T-cell (primary cell): Measurements from ENCODE around the gene EPB41L5. TPM values are rescaled to one million over a fixed set of nuclear protein-coding genes. Genes with fewer than 3 reads are reported as not detected.

ENCODE experiments used
- ATAC-seq, 4 experiments: fragments of 200-7000 bp in 3 of 4; fragments of 150-1000 bp in 1 of 4; cut with Tn5 transposase; replicated peaks in 1 of 4; 1 replicate in 3 of 4; 2 replicates in 1 of 4; pipeline ENCODE4 v1.10.0; 2021; ENCODE audit warnings: moderate library complexity in 3 of 4, mild to moderate bottlenecking in 2 of 4, moderate number of reproducible peaks in 1 of 4
- CTCF ChIA-PET, 2 donors: fragments of 300-600 bp; sonication (Branson Sonifier 250); formaldehyde crosslinking; loops; one replicate each; lab custom pipeline; 2022; ENCODE audit warnings: antibody characterized with exemption in 2 of 2; lab: Charles Lee
- POLR2A ChIA-PET, 2 donors: fragments of 300-600 bp; sonication (Branson Sonifier 250); formaldehyde crosslinking; loops; one replicate each; lab custom pipeline; 2022; ENCODE audit warnings: antibody characterized with exemption in 2 of 2; lab: Charles Lee
- DNase-seq, 35 experiments: peaks; one replicate each; pipeline versions ENCODE4 v3.0.0 to v3.0.0-alpha.2; 2013 to 2023
- H3K27ac ChIP-seq: one replicate; pipeline ENCODE4 v1.5.1; 2013; ENCODE audit warnings: low read length
- H3K27me3 ChIP-seq, 2 experiments: replicated peaks in 1 of 2; 1 replicate in 1 of 2; 2 replicates in 1 of 2; pipeline versions ENCODE4 v1.6.1 to v1.7.0; 2013; ENCODE audit warnings: low read length in 1 of 2, mixed read lengths in 1 of 2; ENCODE audit not compliant: control insufficient read depth in 2 of 2, insufficient read depth in 2 of 2; ENCODE audit errors: extremely low read depth in 1 of 2
- H3K36me3 ChIP-seq, 2 donors: 1 replicate in 1 of 2; 2 replicates in 1 of 2; pipeline versions ENCODE4 v1.6.1 to v1.7.0; 2013; ENCODE audit warnings: low read length in 1 of 2; ENCODE audit not compliant: control insufficient read depth in 2 of 2, insufficient read depth in 1 of 2; ENCODE audit errors: extremely low read depth in 1 of 2
- H3K4me1 ChIP-seq, 2 experiments: 1 replicate in 1 of 2; 2 replicates in 1 of 2; pipeline versions ENCODE4 v1.6.1 to v1.7.0; 2013; ENCODE audit warnings: low read length in 2 of 2, mixed read lengths in 1 of 2; ENCODE audit not compliant: insufficient read depth in 2 of 2, control insufficient read depth in 1 of 2; ENCODE audit errors: extremely low read depth in 1 of 2
- H3K4me3 ChIP-seq, 2 donors: 1 replicate in 1 of 2; 2 replicates in 1 of 2; pipeline versions ENCODE4 v1.5.1 to v1.7.0; 2013; ENCODE audit warnings: mild to moderate bottlenecking in 2 of 2, low read length in 1 of 2, moderate library complexity in 1 of 2; ENCODE audit not compliant: control insufficient read depth in 1 of 2; ENCODE audit errors: extremely low read depth in 1 of 2
- H3K9me3 ChIP-seq: 2 replicates; pipeline ENCODE4 v1.7.0; 2013
- H3K27ac Mint-ChIP-seq, 2 donors: one replicate each; pipeline ENCODE4 v1.8.0; 2020 to 2021; ENCODE audit warnings: mild to moderate bottlenecking in 2 of 2, mixed read lengths in 2 of 2
- H3K27me3 Mint-ChIP-seq, 2 donors: one replicate each; pipeline ENCODE4 v1.8.0; 2021 to 2022; ENCODE audit warnings: mixed read lengths in 2 of 2
- H3K36me3 Mint-ChIP-seq: one replicate; pipeline ENCODE4 v1.8.0; 2021; ENCODE audit warnings: mixed read lengths
- H3K4me1 Mint-ChIP-seq, 3 donors: one replicate each; pipeline ENCODE4 v1.8.0; 2020 to 2022; ENCODE audit warnings: mixed read lengths in 3 of 3, mild to moderate bottlenecking in 1 of 3
- H3K4me3 Mint-ChIP-seq, 3 donors: one replicate each; pipeline ENCODE4 v1.8.0; 2020 to 2022; ENCODE audit warnings: mild to moderate bottlenecking in 3 of 3, mixed read lengths in 3 of 3, moderate library complexity in 3 of 3
- H3K9me3 Mint-ChIP-seq, 3 donors: one replicate each; pipeline ENCODE4 v1.8.0; 2020 to 2022; ENCODE audit warnings: mixed read lengths in 3 of 3
- WGBS: methylation state at CpG from one replicate; pipeline ENCODE4 v1.1.5; 2013; ENCODE audit warnings: missing lambda C conversion rate; ENCODE audit not compliant: insufficient coverage; 5-methylcytosine and 5-hydroxymethylcytosine counted together
- total RNA-seq, 35 experiments: library from RNA in 6 of 35; stranded (reverse) in 6 of 35; fragments of 120-200 nt in 1 of 35; gene quantifications; one replicate each; pipeline versions ENCODE4 v1.2.1 to v1.2.4 and lab custom pipeline; 2013 to 2026

Gene EPB41L5
- total RNA-seq, 5 donors from 2014 or later (not counting 1 experiment from before 2014, with no cell fraction given) = 5.6 to 7.9 (median 6.0) TPM

- Mint-ChIP-seq H3K4me1 (no peaks in the 10 kb centered on the region), H3K4me3 (no peak overlapping the region), H3K36me3 (peaks cover 27% of the 10 kb centered on the region), H3K9me3 (no peaks in the 10 kb centered on the region), H3K27me3 (no peaks in the 10 kb centered on the region), H3K27ac (no peak overlapping the region)
- ChIA-PET POLR2A (interaction anchor here in 1 of 2 donors (0.6 to 0.7 kb wide), 2 partner anchors 74 to 184 kb away, joined by 3 read pairs; no protein-coding TSS in a partner anchor), CTCF (no interaction called here)
- H3K9me3 ChIP-seq = no peaks in the 10 kb centered on the region
- H3K36me3 ChIP-seq = peaks cover 0 to 6% of the 10 kb centered on the region in 2 donors
- H3K4me3 ChIP-seq = no peak overlapping the region
- no peaks in the 10 kb centered on the region for H3K4me1 ChIP-seq
- no peak overlapping the region for H3K27ac ChIP-seq
- H3K27me3 ChIP-seq = no peaks in the 10 kb centered on the region
- ATAC-seq (no peak), DNase-seq (no peak)
- WGBS = 100% methylated on average over 1 of the region's 1 CpG
Measured at GRCh38 chr2:120100627-120101026, 87.8 kb downstream of the EPB41L5 start.

- ChIA-PET CTCF (no interaction called here), POLR2A (no interaction called here)
- DNase-seq (no peak), ATAC-seq (no peak)
- Histone ChIP-seq H3K4me3 (no peak overlapping the region), H3K36me3 (no peaks in the 10 kb centered on the region), H3K27ac (no peak overlapping the region), H3K27me3 (no peaks in the 10 kb centered on the region), H3K4me1 (peaks cover 0 to 8% of the 10 kb centered on the region in 2 experiments), H3K9me3 (no peaks in the 10 kb centered on the region)
- H3K9me3 Mint-ChIP-seq = peaks cover 0 to 4% (median 0%) of the 10 kb centered on the region in 3 donors
- no peaks in the 10 kb centered on the region for H3K27me3 Mint-ChIP-seq
- H3K36me3 Mint-ChIP-seq = peaks cover 32% of the 10 kb centered on the region
- H3K4me3 Mint-ChIP-seq = no peak overlapping the region
- H3K4me1 Mint-ChIP-seq = peaks cover 8 to 12% (median 11%) of the 10 kb centered on the region in 3 donors
- H3K27ac Mint-ChIP-seq = no peak overlapping the region
- WGBS = 100% methylated on average over 1 of the region's 4 CpGs
Measured at GRCh38 chr2:120103723-120104467, 91.0 kb downstream of the EPB41L5 start.

GRCh38 chr2:120104772-120105171, 91.9 kb downstream of the EPB41L5 start:
- Histone ChIP-seq H3K27me3 (no peaks in the 10 kb centered on the region), H3K9me3 (no peaks in the 10 kb centered on the region), H3K27ac (no peak overlapping the region), H3K4me1 (peaks cover 0 to 17% of the 10 kb centered on the region in 2 experiments), H3K36me3 (no peaks in the 10 kb centered on the region), H3K4me3 (no peak overlapping the region)
- Mint-ChIP-seq H3K36me3 (peaks cover 32% of the 10 kb centered on the region), H3K9me3 (peaks cover 0 to 9% (median 0%) of the 10 kb centered on the region in 3 donors), H3K4me1 (peaks cover 16 to 21% (median 20%) of the 10 kb centered on the region in 3 donors), H3K27ac (no peak overlapping the region), H3K27me3 (no peaks in the 10 kb centered on the region), H3K4me3 (no peak overlapping the region)
- ATAC-seq (no peak), DNase-seq (no peak)
- ChIA-PET POLR2A (no interaction called here), CTCF (no interaction called here)
- WGBS = no CpG with 5 or more reads among the region's 1 CpG

GRCh38 chr2:120105360-120105759, 92.5 kb downstream of the EPB41L5 start:
- no peak for ATAC-seq
- Histone ChIP-seq H3K27ac (no peak overlapping the region), H3K4me3 (no peak overlapping the region), H3K4me1 (peaks cover 0 to 20% of the 10 kb centered on the region in 2 experiments), H3K27me3 (no peaks in the 10 kb centered on the region), H3K36me3 (no peaks in the 10 kb centered on the region), H3K9me3 (no peaks in the 10 kb centered on the region)
- POLR2A ChIA-PET = no interaction called here
- no peak overlapping the region for H3K4me3 Mint-ChIP-seq
- WGBS = no CpG with 5 or more reads among the region's 2 CpGs
- no peak overlapping the region for H3K27ac Mint-ChIP-seq
- H3K9me3 Mint-ChIP-seq = peaks cover 0 to 9% (median 0%) of the 10 kb centered on the region in 3 donors
- CTCF ChIA-PET = interaction anchor here in 1 of 2 donors (0.7 to 1.0 kb wide), 2 partner anchors 13 to 70 kb away, joined by 3 read pairs; no protein-coding TSS in a partner anchor
- peaks cover 30% of the 10 kb centered on the region for H3K36me3 Mint-ChIP-seq
- H3K4me1 Mint-ChIP-seq = peaks cover 22 to 27% (median 26%) of the 10 kb centered on the region in 3 donors
- H3K27me3 Mint-ChIP-seq = no peaks in the 10 kb centered on the region
- no peak for DNase-seq

GRCh38 chr2:120108049-120108448, 95.2 kb downstream of the EPB41L5 start:
- peaks cover 16% of the 10 kb centered on the region for H3K36me3 Mint-ChIP-seq
- ChIA-PET POLR2A (interaction anchor here (0.6 kb wide), 2 partner anchors 88 to 115 kb away, joined by 3 read pairs; partner anchors contain the start of gene TMEM185B (in 1 of the 2)), CTCF (interaction anchor here in 1 of 2 donors (2.9 kb wide), 1 partner anchor 67 kb away, joined by 35 read pairs; no protein-coding TSS in a partner anchor)
- no peaks in the 10 kb centered on the region for H3K36me3 ChIP-seq
- H3K4me3 ChIP-seq = no peak overlapping the region
- H3K27ac Mint-ChIP-seq = no peak overlapping the region
- DNase-seq (no peak), ATAC-seq (no peak)
- no peaks in the 10 kb centered on the region for H3K9me3 ChIP-seq
- no peaks in the 10 kb centered on the region for H3K27me3 ChIP-seq
- no peak overlapping the region for H3K27ac ChIP-seq
- peaks cover 22 to 37% (median 26%) of the 10 kb centered on the region in 3 donors for H3K4me1 Mint-ChIP-seq
- H3K27me3 Mint-ChIP-seq = no peaks in the 10 kb centered on the region
- peaks cover 0 to 9% (median 0%) of the 10 kb centered on the region in 3 donors for H3K9me3 Mint-ChIP-seq
- peaks cover 0 to 20% of the 10 kb centered on the region in 2 experiments for H3K4me1 ChIP-seq
- no peak overlapping the region for H3K4me3 Mint-ChIP-seq

GRCh38 chr2:120108749-120109148, 95.9 kb downstream of the EPB41L5 start:
- DNase-seq = peak in 1 of 35 experiments; percentile 3
- POLR2A ChIA-PET = interaction anchor here in 1 of 2 donors (0.6 kb wide), 1 partner anchor 88 kb away, joined by 3 read pairs; no protein-coding TSS in a partner anchor
- Mint-ChIP-seq H3K27me3 (no peaks in the 10 kb centered on the region), H3K4me3 (peak overlapping the region in 2 of 3 donors; percentile 59 to 66), H3K27ac (peak overlapping the region; percentile 82 to 85), H3K9me3 (peaks cover 0 to 9% (median 0%) of the 10 kb centered on the region in 3 donors), H3K4me1 (peaks cover 22 to 37% (median 26%) of the 10 kb centered on the region in 3 donors), H3K36me3 (peaks cover 15% of the 10 kb centered on the region)
- H3K4me3 ChIP-seq = no peak overlapping the region
- no peaks in the 10 kb centered on the region for H3K9me3 ChIP-seq
- no CpG with 5 or more reads among the region's 1 CpG for WGBS
- H3K4me1 ChIP-seq = peaks cover 0 to 20% of the 10 kb centered on the region in 2 experiments
- CTCF ChIA-PET = interaction anchor here (1.2 to 2.9 kb wide), 6 partner anchors 66 to 572 kb away, joined by 3 to 35 read pairs (median 8); no protein-coding TSS in a partner anchor
- no peaks in the 10 kb centered on the region for H3K27me3 ChIP-seq
- H3K27ac ChIP-seq = no peak overlapping the region
- ATAC-seq = peak in 2 of 4 experiments; percentile 5 to 41
- no peaks in the 10 kb centered on the region for H3K36me3 ChIP-seq
